Measurements from ENCODE around the gene APOL2. TPM values are rescaled to one million over a fixed set of nuclear protein-coding genes. Genes with fewer than 3 reads are reported as not detected.
"Not testable (repeated sequence)": the region's sequence is repeated elsewhere in the genome, so short reads cannot be mapped to it uniquely, and the experiment has no call there.

Gene APOL2
- total RNA-seq, 1 experiment from 2014 or later = 23.8 TPM

GRCh38 chr22:36239150-36239400 is 252 bp downstream of the APOL2 start:
- Histone ChIP-seq H3K4me3 (peak overlapping the region; percentile 45), H3K4me1 (replicated peaks) (peaks cover 22% of the 10 kb centered on the region), H3K9me3 (replicated peaks) (no peaks in the 10 kb centered on the region; the same call in 1 of the 2 replicates), H3K27me3 (replicated peaks) (no peaks in the 10 kb centered on the region), H3K27ac (peak overlapping the region; percentile 56), H3K36me3 (peaks cover 23% of the 10 kb centered on the region)
- peak in 1 of 2 experiments; percentile 42 for DNase-seq (ENCODE audit: low read depth in 1 of 2, low spot score in 2 of 2)

- peaks cover 21% of the 10 kb centered on the region for H3K4me1 ChIP-seq (replicated peaks)
- H3K4me3 ChIP-seq = peak overlapping the region; percentile 45
- peak overlapping the region; percentile 56 for H3K27ac ChIP-seq
- DNase-seq (ENCODE audit: low read depth in 1 of 2, low spot score in 2 of 2) = peak; percentile 34 to 39
- H3K27me3 ChIP-seq (replicated peaks) = no peaks in the 10 kb centered on the region
- H3K9me3 ChIP-seq (replicated peaks) = no peaks in the 10 kb centered on the region; the same call in 1 of the 2 replicates
- peaks cover 23% of the 10 kb centered on the region for H3K36me3 ChIP-seq
Measured at GRCh38 chr22:36238373-36239149, 766 bp downstream of the APOL2 start.

- no peaks in the 10 kb centered on the region for H3K27me3 ChIP-seq (replicated peaks)
Measured at GRCh38 chr22:36237462-36238372, 1.6 kb downstream of the APOL2 start.

GRCh38 chr22:36236388-36237319 is 2.7 kb downstream of the APOL2 start:
- Histone ChIP-seq H3K4me1 (replicated peaks) (peaks cover 21% of the 10 kb centered on the region), H3K9me3 (replicated peaks) (no peaks in the 10 kb centered on the region; the same call in 1 of the 2 replicates), H3K36me3 (peaks cover 35% of the 10 kb centered on the region), H3K27ac (no peak overlapping the region), H3K4me3 (no peak overlapping the region), H3K27me3 (replicated peaks) (no peaks in the 10 kb centered on the region)
- peak in 1 of 2 experiments; percentile 34 for DNase-seq (ENCODE audit: low read depth in 1 of 2, low spot score in 2 of 2)

More at GRCh38 chr22:36237462-36238372, 1.6 kb downstream of the APOL2 start:
- Histone ChIP-seq H3K9me3 (replicated peaks) (no peaks in the 10 kb centered on the region; the same call in 1 of the 2 replicates), H3K27ac (no peak overlapping the region), H3K36me3 (peaks cover 26% of the 10 kb centered on the region), H3K4me3 (peak overlapping the region; percentile 13), H3K4me1 (replicated peaks) (peaks cover 21% of the 10 kb centered on the region)
- DNase-seq (ENCODE audit: low read depth in 1 of 2, low spot score in 2 of 2) = peak; percentile 37 to 47

GRCh38 chr22:36235585-36235984 is 3.7 kb downstream of the APOL2 start:
- Histone ChIP-seq H3K9me3 (replicated peaks) (no peaks in the 10 kb centered on the region; the same call in 1 of the 2 replicates), H3K27me3 (replicated peaks) (no peaks in the 10 kb centered on the region), H3K27ac (no peak overlapping the region), H3K36me3 (peaks cover 41% of the 10 kb centered on the region), H3K4me1 (replicated peaks) (peaks cover 21% of the 10 kb centered on the region), H3K4me3 (no peak overlapping the region)
- no peak for DNase-seq (ENCODE audit: low read depth in 1 of 2, low spot score in 2 of 2)

GRCh38 chr22:36234919-36235318 is 4.4 kb downstream of the APOL2 start:
- no peak overlapping the region for H3K4me3 ChIP-seq
- H3K9me3 ChIP-seq (replicated peaks) = no peaks in the 10 kb centered on the region; the same call in 1 of the 2 replicates
- peaks cover 19% of the 10 kb centered on the region for H3K4me1 ChIP-seq (replicated peaks)
- H3K36me3 ChIP-seq = peaks cover 47% of the 10 kb centered on the region
- no peak overlapping the region for H3K27ac ChIP-seq
- no peaks in the 10 kb centered on the region for H3K27me3 ChIP-seq (replicated peaks)
- no peak for DNase-seq (ENCODE audit: low read depth in 1 of 2, low spot score in 2 of 2)

GRCh38 chr22:36234213-36234612 is 5.1 kb downstream of the APOL2 start:
- Histone ChIP-seq H3K36me3 (peaks cover 47% of the 10 kb centered on the region), H3K4me3 (no peak overlapping the region), H3K9me3 (replicated peaks) (no peaks in the 10 kb centered on the region; the same call in 1 of the 2 replicates), H3K27me3 (replicated peaks) (no peaks in the 10 kb centered on the region), H3K27ac (no peak overlapping the region), H3K4me1 (replicated peaks) (peaks cover 15% of the 10 kb centered on the region)
- DNase-seq (ENCODE audit: low read depth in 1 of 2, low spot score in 2 of 2) = no peak

GRCh38 chr22:36233796-36234195 is 5.5 kb downstream of the APOL2 start:
- peak in 1 of 2 experiments; percentile 26 for DNase-seq (ENCODE audit: low read depth in 1 of 2, low spot score in 2 of 2)
- Histone ChIP-seq H3K36me3 (peaks cover 47% of the 10 kb centered on the region), H3K9me3 (replicated peaks) (no peaks in the 10 kb centered on the region; the same call in 1 of the 2 replicates)

GRCh38 chr22:36232715-36233401 is 6.5 kb downstream of the APOL2 start:
- DNase-seq (ENCODE audit: low read depth in 1 of 2, low spot score in 2 of 2) = peak in 1 of 2 experiments; percentile 22
- peaks cover 51% of the 10 kb centered on the region for H3K36me3 ChIP-seq
- H3K9me3 ChIP-seq (replicated peaks) = no peaks in the 10 kb centered on the region; the same call in 1 of the 2 replicates
- H3K27ac ChIP-seq = no peak overlapping the region
- H3K4me1 ChIP-seq (replicated peaks) = peaks cover 10% of the 10 kb centered on the region
- no peak overlapping the region for H3K4me3 ChIP-seq
- no peaks in the 10 kb centered on the region for H3K27me3 ChIP-seq (replicated peaks)

More at GRCh38 chr22:36233796-36234195, 5.5 kb downstream of the APOL2 start:
- H3K4me3 ChIP-seq = no peak overlapping the region
- no peaks in the 10 kb centered on the region for H3K27me3 ChIP-seq (replicated peaks)
- H3K4me1 ChIP-seq (replicated peaks) = peaks cover 15% of the 10 kb centered on the region
- no peak overlapping the region for H3K27ac ChIP-seq

- H3K27ac ChIP-seq; H3K4me1 ChIP-seq (replicated peaks); H3K4me3 ChIP-seq; H3K27me3 ChIP-seq (replicated peaks); H3K9me3 ChIP-seq (replicated peaks); DNase-seq (ENCODE audit: low read depth in 1 of 2, low spot score in 2 of 2): not testable (repeated sequence)
- H3K36me3 ChIP-seq = peaks cover 43% of the 10 kb centered on the region
Measured at GRCh38 chr22:36231051-36231450, 8.3 kb downstream of the APOL2 start.

- peaks cover 34% of the 10 kb centered on the region for H3K36me3 ChIP-seq
Measured at GRCh38 chr22:36229649-36230048, 9.7 kb downstream of the APOL2 start.

GRCh38 chr22:36228944-36229343 is 10.4 kb downstream of the APOL2 start:
- no peak for DNase-seq (ENCODE audit: low read depth in 1 of 2, low spot score in 2 of 2)
- Histone ChIP-seq H3K27ac (no peak overlapping the region), H3K36me3 (peaks cover 34% of the 10 kb centered on the region), H3K4me1 (replicated peaks) (no peaks in the 10 kb centered on the region), H3K27me3 (replicated peaks) (no peaks in the 10 kb centered on the region), H3K4me3 (no peak overlapping the region), H3K9me3 (replicated peaks) (no peaks in the 10 kb centered on the region)

More at GRCh38 chr22:36229649-36230048, 9.7 kb downstream of the APOL2 start:
- H3K4me1 ChIP-seq (replicated peaks); H3K27ac ChIP-seq; H3K27me3 ChIP-seq (replicated peaks); H3K9me3 ChIP-seq (replicated peaks); DNase-seq (ENCODE audit: low read depth in 1 of 2, low spot score in 2 of 2); H3K4me3 ChIP-seq: not testable (repeated sequence)

All from SJSA1 (cell line).